Measurements from ENCODE around the gene KCND3. TPM values are rescaled to one million over a fixed set of nuclear protein-coding genes. Genes with fewer than 3 reads are reported as not detected.
A peak's percentile ranks its signal among the peaks of the same experiment; 100 is the strongest.

The KCND3 gene
- total RNA-seq, 1 donor from 2014 or later = 24.7 TPM

DNA sequence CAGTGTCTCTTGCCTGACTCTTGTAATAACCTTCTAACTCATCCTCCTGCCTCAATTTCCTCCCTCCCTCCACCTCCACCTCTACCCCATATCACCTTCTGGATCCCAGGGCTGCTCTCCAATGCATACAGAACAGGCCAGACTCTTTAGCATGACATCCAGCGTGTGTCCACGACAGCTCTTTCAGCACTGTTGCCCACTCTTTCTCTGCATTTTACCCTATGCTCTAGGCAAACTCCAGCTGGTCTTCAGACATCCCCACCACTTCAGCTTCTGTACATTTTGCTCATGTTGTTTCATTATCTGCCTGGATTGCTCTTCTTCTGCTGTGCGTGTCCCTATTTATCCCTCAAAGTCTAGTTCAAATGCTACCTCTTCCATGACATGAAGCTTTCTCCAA, 255.0 kb downstream of the KCND3 start:
- DNase-seq (ENCODE audit: low spot score) = no peak
- ATAC-seq = no peak

DNA sequence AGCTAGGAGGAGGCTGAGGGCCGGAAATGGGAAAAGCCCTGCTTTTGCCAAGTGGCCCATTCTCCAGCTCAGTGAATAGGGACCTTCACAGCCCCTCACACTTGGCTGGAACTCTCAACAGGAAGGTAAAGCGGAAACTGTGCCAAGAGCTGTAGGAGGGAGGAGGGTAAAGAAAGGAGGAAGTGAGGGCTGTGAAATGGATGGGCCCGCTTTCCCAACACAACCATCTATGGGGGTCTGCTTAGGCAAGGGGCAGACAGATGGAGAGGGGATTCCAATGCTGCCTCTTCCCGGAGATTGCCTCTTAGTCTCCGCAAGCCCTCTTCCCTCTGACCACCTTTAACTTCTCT, 255.5 kb downstream of the KCND3 start:
- DNase-seq (ENCODE audit: low spot score) (no peak), ATAC-seq (no peak)

- peak; percentile 47 for ATAC-seq
- DNase-seq (ENCODE audit: low spot score) = no peak
These were observed 256.1 kb downstream of the KCND3 start for GRCh38 chr1:111733183-111733991.

DNA sequence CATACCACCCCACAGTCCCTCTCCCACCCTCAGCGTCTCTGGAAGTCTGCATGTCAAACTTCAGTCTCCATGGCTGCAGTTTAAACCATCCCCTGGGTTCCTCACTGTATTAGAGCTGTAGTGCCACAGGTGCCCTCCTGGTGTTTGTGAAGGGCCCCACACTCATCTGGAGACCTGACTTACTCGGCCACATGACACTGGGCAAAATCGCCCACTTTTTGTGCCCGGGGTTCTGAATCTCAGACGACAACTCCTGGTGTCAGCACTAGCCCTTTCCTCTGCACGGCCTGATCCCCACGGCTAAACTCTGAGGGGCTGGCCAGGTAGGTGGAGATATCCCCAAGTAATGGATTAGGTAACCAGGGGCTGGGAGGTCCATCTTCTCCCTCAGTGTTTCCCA, 256.8 kb downstream of the KCND3 start:
- DNase-seq (ENCODE audit: low spot score) = no peak
- ATAC-seq = no peak

- DNase-seq (ENCODE audit: low spot score) (no peak), ATAC-seq (no peak)
These were observed 257.5 kb downstream of the KCND3 start for GRCh38 chr1:111731956-111732355.

- DNase-seq (ENCODE audit: low spot score) (no peak), ATAC-seq (no peak)
These were observed 258.8 kb downstream of the KCND3 start for GRCh38 chr1:111730706-111731105.

GRCh38 chr1:111729946-111730681, 259.4 kb downstream of the KCND3 start:
- DNase-seq (ENCODE audit: low spot score) (no peak), ATAC-seq (no peak)

- ATAC-seq (no peak), DNase-seq (ENCODE audit: low spot score) (no peak)
These were observed 260.1 kb downstream of the KCND3 start for GRCh38 chr1:111729271-111729921.

DNA sequence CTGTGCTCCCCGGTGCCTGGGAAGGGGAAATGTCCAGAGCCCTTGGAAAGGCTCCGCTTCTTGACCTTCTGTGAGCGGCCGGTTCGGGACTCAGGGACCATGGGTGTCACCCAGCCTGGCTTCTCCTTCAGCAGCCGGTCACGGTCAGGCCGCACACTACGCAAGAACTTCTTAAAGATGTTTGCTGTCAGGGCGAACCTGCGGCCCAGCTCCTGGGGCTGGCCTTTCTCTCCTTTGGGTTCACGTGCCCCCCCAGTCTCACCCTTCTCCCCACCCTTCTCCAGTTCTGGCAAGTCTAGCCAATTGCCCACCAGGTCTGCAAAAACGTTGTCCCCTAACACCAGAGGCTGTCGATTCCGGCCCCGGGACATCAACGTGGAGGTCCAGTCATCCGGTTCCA, 262.4 kb downstream of the KCND3 start:
- ATAC-seq (no peak), DNase-seq (ENCODE audit: low spot score) (peak; percentile 31)

- ATAC-seq (peak; percentile 59), DNase-seq (ENCODE audit: low spot score) (peak; percentile 40)
These were observed 264.3 kb downstream of the KCND3 start for GRCh38 chr1:111725192-111725591.

DNA sequence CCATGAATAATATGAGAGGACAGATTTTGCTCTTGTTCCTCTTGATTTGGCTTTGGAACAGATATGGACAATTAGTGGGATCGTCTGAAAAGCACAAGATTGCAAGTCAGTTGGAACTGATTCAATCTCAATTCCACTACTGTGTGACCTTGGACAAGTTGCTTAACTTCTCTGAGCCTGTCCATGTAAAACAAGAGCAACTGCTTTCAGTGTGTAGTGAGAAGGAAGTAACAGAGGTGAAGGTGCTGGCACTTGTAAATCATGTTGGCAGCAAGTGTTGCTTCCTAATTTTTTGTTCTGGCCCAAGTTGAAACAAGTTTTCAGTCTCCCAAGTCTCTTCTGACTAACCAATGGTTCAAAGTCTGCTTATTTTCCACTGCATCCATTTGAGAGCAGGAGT, 265.6 kb downstream of the KCND3 start:
- DNase-seq (ENCODE audit: low spot score) (no peak), ATAC-seq (no peak)

GRCh38 chr1:111723091-111723806, 266.2 kb downstream of the KCND3 start:
- DNase-seq (ENCODE audit: low spot score) = peak; percentile 37
- no peak for ATAC-seq

- DNase-seq (ENCODE audit: low spot score) (peak; percentile 40), ATAC-seq (no peak)
These were observed 268.3 kb downstream of the KCND3 start for GRCh38 chr1:111720977-111721786.

Other genes starting within 250 kb of the KCND3 start
- 3.2 TPM for gene DDX20, start 233.8 kb downstream of the KCND3 start, total RNA-seq

All from left lobe of liver (tissue), 2 donors.